Brain microvascular endothelial cell (primary cell): Measurements from ENCODE around the gene CCM2.
A peak's percentile ranks its signal among the peaks of the same experiment; 100 is the strongest.

ENCODE experiments used
- DNase-seq: peaks from one replicate; pipeline ENCODE4 v3.0.0-alpha.2; 2020
- H3K27ac ChIP-seq: fragments of 250-450 bp; sonication (Bioruptor Pico); 2 replicates; pipeline ENCODE4 v1.5.1; 2020; ENCODE audit warnings: mild to moderate bottlenecking, moderate library complexity
- H3K27me3 ChIP-seq: fragments of 250-450 bp; sonication (Bioruptor Pico); replicated peaks from 2 replicates; pipeline ENCODE4 v1.5.1; 2020; ENCODE audit warnings: mild to moderate bottlenecking
- H3K36me3 ChIP-seq: fragments of 250-450 bp; sonication (Bioruptor Pico); replicated peaks from 2 replicates; pipeline ENCODE4 v1.5.1; 2020; ENCODE audit warnings: mild to moderate bottlenecking
- H3K4me3 ChIP-seq: 2 replicates; pipeline ENCODE4 v1.5.1; 2011; ENCODE audit warnings: low read depth, mild to moderate bottlenecking, control low read depth, low read length, moderate library complexity
- in situ Hi-C: cut with HindIII; loops from 2 replicates; pipeline ENCODE4 v1.10.0; 2017; ENCODE audit warnings: low sequenced_read_pairs, low pct_ligation_motif_present
- TF ChIP-seq, protein P1 (sequence below): IDR thresholded peaks from 2 replicates; pipeline ENCODE4 v1.5.1; 2011; ENCODE audit warnings: low read depth, mild to moderate bottlenecking, moderate library complexity, low read length, control low read depth, inconsistent platforms; ENCODE audit errors: missing control alignments

CCM2 gene

DNA sequence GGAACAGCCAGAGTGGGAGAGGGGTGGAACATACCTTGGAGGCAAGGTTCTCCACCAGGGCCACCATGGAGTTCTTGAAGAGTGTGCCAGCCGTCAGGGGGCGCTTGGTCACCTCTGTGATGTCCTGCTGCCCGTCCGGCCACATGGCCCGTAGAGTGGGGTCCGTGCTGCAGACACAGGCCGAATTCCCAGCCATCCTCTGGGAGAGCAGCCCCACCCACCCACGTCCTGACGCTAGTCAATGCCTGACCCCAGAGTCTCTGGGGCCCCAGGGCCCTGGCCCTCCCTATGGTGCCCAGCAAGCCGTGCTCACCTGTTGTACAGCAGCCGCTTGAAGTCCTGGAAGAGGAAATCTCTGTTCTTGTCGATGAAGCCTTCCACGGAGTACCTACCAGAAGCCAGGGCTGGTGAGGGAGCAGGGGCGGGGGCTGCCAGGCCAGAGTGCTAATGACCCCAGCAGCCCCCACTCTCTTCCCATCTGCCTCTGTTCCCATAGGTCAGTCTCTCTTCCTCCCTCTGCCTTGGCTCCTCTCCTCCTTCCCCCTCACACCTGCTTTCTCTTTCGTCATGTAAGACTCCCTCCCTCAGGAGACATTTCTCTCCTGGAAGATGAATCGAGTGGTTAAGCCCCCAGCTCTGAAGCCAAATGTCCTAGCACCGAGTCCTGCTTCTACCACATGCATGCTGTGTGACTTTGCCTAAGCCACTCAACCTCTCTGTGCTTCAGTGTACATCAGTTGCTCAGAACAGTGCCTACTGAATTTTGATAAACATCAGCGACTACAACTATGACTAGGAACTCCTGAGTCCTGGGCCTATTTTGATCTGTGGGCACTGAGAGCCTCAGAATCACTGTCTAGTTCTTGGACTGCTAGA is 32.2 kb upstream of the CCM2 start:
- TF ChIP-seq, protein P1, sequence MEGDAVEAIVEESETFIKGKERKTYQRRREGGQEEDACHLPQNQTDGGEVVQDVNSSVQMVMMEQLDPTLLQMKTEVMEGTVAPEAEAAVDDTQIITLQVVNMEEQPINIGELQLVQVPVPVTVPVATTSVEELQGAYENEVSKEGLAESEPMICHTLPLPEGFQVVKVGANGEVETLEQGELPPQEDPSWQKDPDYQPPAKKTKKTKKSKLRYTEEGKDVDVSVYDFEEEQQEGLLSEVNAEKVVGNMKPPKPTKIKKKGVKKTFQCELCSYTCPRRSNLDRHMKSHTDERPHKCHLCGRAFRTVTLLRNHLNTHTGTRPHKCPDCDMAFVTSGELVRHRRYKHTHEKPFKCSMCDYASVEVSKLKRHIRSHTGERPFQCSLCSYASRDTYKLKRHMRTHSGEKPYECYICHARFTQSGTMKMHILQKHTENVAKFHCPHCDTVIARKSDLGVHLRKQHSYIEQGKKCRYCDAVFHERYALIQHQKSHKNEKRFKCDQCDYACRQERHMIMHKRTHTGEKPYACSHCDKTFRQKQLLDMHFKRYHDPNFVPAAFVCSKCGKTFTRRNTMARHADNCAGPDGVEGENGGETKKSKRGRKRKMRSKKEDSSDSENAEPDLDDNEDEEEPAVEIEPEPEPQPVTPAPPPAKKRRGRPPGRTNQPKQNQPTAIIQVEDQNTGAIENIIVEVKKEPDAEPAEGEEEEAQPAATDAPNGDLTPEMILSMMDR = peak; percentile 54
- Histone ChIP-seq H3K27me3 (peaks cover under 1% of the 10 kb centered on the region), H3K36me3 (no peaks in the 10 kb centered on the region), H3K4me3 (no peak overlapping the region), H3K27ac (no peak overlapping the region)
- DNase-seq = no peak
- in situ Hi-C loops = no loop called here

DNA sequence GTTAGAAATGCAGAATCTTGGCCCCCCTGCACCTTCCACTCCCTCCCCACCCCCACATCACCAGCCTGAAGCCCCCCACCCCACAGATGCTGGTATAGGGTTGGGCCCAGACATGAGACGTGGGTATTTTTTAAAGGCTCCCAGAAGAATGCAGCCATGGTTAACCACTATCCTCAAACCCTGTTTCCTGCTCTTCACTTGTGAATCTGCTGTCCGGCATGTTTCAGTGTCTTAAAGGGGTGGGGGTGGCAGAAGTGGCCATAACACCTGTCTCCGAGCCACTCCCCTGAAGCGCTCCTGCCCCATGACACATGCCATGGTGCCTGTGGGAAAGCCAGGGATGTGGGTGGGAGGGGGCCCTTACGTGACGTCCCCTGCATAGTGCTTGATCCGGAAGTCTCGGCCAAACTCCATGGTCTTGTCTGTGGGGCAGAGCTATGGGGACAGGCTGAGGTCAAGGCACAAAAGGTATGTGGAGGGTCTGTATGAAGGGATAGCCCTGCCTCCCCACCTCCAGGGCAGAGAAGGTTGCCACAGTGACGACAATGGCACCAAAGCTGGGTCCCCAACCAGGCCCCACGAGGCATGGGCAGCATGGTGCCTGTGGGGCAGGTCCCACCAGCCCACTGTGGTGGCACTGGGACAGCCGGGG is 30.8 kb upstream of the CCM2 start:
- TF ChIP-seq, protein P1 = no peak
- Histone ChIP-seq H3K36me3 (no peaks in the 10 kb centered on the region), H3K4me3 (no peak overlapping the region), H3K27ac (no peak overlapping the region), H3K27me3 (peaks cover 2% of the 10 kb centered on the region)
- no peak for DNase-seq
- in situ Hi-C loops = no loop called here

DNA sequence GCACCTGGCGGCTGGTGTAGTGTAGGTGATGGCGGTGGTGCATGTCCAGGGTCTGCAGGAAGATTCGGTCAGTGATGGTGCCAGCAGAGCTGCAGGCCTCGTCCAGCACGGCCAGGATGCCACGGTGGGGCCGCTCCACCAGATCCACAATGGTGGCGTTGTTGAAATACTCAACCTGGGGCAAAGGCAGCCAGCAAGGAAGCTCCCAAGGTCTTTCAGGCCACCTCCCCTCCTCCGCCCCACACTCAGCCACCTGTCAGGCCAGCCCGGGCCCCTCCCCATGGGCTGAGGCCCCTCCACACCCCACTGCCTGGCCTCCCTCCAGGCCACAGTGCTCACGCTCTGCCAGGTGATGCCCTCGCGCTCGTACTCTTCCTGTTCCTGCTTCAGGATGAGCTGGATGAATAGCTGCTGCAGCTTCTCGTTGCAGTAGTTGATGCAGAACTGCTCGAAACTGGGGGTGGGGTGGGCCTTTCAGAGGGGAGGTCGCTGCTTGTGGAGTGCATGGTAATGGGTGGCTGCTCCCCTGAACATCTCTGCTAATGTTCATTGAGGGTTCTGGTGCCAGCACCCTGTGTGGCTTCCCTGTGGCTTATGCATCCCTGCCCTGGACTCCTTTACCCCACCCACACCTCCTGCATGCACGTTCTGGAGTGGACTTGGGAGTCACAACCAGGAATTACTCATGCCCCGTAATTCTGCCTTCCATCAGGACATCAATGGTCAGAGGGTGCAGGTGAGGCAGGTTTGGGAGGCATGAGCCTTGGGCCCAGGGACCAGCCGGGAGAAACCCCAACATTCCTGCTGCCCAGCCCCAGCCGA is 30.1 kb upstream of the CCM2 start:
- peaks cover 2% of the 10 kb centered on the region for H3K27me3 ChIP-seq
- TF ChIP-seq, protein P1 = no peak
- H3K36me3 ChIP-seq = no peaks in the 10 kb centered on the region
- H3K4me3 ChIP-seq = no peak overlapping the region
- no peak overlapping the region for H3K27ac ChIP-seq
- in situ Hi-C loops = no loop called here
- DNase-seq = no peak

DNA sequence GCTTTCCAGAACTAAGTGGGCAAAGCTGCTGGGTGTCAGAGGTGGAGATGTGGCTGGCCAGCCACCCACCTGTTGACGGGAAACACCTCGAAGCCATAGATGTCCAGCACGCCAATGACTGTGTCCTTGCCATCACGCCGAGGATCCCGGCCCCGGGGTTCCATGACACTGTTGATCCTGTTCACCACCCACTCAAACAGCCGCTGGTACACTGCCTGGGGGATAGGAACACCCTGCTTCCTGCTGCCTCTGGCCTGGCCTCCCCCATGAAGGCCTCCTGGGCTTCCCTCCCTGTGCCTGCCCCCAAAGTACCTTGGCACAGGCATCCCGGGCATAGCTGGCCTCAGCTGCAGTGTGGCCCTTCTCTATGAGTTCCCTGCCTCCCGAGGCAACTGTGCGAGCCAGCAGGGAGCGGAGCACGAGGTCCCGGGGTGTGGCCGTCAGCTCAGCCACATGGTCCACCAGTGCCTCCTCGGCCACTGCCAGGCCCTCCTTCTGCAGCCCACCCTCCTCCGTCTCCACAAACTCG is 29.4 kb upstream of the CCM2 start:
- Histone ChIP-seq H3K27ac (no peak overlapping the region), H3K36me3 (no peaks in the 10 kb centered on the region), H3K4me3 (no peak overlapping the region), H3K27me3 (peaks cover 2% of the 10 kb centered on the region)
- DNase-seq = no peak
- in situ Hi-C loops = no loop called here
- TF ChIP-seq, protein P1 = no peak

DNA sequence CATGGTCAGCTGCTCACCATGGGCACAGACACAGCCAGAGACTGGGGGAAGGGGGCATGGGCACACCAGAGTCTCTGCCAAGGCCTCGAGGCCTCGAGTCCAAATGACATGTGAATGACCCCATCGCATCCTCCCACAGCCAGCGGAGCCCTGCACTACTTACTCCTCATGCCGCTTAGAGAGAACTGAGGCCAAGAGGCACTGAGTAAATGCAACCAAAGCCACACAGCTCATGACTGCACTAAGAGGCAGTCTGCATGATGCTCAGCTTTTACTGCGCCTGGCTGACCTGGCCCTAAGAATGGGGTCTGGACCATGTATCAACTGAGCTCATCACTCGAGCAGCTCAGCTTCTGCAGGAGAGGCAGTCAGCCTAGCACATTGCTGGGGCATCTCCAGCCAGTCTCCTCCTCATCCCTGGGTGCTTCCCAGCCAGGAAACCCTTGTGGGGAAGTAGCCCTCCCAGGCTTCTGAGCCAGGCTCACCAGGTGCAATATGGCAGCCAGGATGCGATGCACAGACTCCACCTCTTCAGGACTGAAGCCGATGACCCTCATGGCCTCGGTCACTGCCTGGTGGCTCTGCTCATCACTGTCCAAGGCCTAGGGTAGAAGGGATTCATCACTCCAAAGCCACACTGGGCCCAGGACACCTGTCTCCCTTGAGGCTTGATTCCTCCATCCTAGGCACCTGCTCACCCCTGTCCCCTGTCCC is 28.7 kb upstream of the CCM2 start:
- in situ Hi-C loops = no loop called here
- TF ChIP-seq, protein P1 = no peak
- no peak overlapping the region for H3K4me3 ChIP-seq
- H3K36me3 ChIP-seq = no peaks in the 10 kb centered on the region
- peaks cover 2% of the 10 kb centered on the region for H3K27me3 ChIP-seq
- DNase-seq = no peak
- no peak overlapping the region for H3K27ac ChIP-seq
